Ishikawa (cell line): ENCODE measurements around the gene ARSB.

Source experiments
- CEBPB ChIP-seq: IDR thresholded peaks from 2 replicates; pipeline ENCODE4 v1.6.1; 2012
- CREB1 ChIP-seq: IDR thresholded peaks from 2 replicates; pipeline ENCODE4 v1.6.1; 2012; ENCODE audit warnings: low read depth
- EGR1 ChIP-seq: IDR thresholded peaks from 2 replicates; pipeline ENCODE4 v1.6.1; 2012
- EP300 ChIP-seq: IDR thresholded peaks from 2 replicates; pipeline ENCODE4 v1.6.1; 2012; ENCODE audit warnings: borderline replicate concordance
- FOXM1 ChIP-seq: IDR thresholded peaks from 2 replicates; pipeline ENCODE4 v1.6.1; 2012; ENCODE audit warnings: low read depth, borderline replicate concordance
- MAX ChIP-seq: IDR thresholded peaks from 2 replicates; pipeline ENCODE4 v1.6.1; 2012
- NFIC ChIP-seq: IDR thresholded peaks from 2 replicates; pipeline ENCODE4 v1.6.1; 2012
- RAD21 ChIP-seq: IDR thresholded peaks from 2 replicates; pipeline ENCODE4 v1.6.1; 2012; ENCODE audit warnings: low read depth
- TAF1 ChIP-seq: IDR thresholded peaks from 2 replicates; pipeline ENCODE4 v1.6.1; 2012; ENCODE audit warnings: low read depth, mild to moderate bottlenecking
- TCF12 ChIP-seq: IDR thresholded peaks from 2 replicates; pipeline ENCODE4 v1.6.1; 2012; ENCODE audit warnings: low read depth
- TEAD4 ChIP-seq: IDR thresholded peaks from 2 replicates; pipeline ENCODE4 v1.6.1; 2012
- YY1 ChIP-seq: IDR thresholded peaks from 2 replicates; pipeline ENCODE4 v1.6.1; 2012; ENCODE audit warnings: low read depth
- ZBTB7A ChIP-seq: IDR thresholded peaks from 2 replicates; pipeline ENCODE4 v1.6.1; 2012; ENCODE audit warnings: low read depth
- TF ChIP-seq, protein P1 (sequence below): IDR thresholded peaks from 2 replicates; pipeline ENCODE4 v1.6.1; 2012
- TF ChIP-seq, protein P2 (sequence below): IDR thresholded peaks from 2 replicates; pipeline ENCODE4 v1.6.1; 2012; ENCODE audit warnings: low read depth, mild to moderate bottlenecking

ARSB gene

DNA sequence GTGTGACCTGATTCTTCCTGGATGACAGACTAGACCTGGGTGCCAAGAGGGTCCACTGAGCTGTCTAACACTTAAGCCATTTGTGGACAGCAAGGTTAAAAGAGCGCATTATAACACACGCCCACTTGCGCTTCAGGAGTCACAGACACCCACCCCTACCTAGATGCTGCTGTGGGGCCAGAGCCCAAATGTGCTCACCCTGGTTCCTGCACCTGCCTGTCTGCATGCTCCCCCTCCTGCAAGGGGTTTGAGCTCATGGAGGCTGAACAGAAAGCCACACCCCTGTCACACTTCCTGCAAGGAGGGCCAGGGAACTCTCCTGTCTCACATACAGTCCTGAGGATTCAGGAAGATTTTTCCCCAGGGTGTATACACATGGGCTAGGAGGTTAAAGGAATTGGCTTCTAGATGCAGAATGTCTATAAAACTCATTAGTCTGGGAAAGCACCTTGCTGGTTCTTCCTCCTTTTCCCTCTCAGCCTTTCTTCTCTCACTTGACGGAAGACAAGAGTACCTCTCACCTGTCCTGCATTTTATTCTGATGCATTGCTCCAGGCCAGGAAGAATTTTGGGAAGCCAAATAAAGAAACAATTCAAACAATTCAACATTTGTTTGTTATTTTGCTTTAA lies 249.2 kb downstream of the ARSB start:
- TF ChIP-seq TEAD4: no peak
- no peak for TF ChIP-seq FOXM1
- no peak for TF ChIP-seq EP300
- TF ChIP-seq MAX: no peak
- no peak for TF ChIP-seq CEBPB
- TF ChIP-seq RAD21: no peak
- TF ChIP-seq TCF12: no peak
- no peak for TF ChIP-seq CREB1
- TF ChIP-seq EGR1: no peak
- TF ChIP-seq, protein P1, sequence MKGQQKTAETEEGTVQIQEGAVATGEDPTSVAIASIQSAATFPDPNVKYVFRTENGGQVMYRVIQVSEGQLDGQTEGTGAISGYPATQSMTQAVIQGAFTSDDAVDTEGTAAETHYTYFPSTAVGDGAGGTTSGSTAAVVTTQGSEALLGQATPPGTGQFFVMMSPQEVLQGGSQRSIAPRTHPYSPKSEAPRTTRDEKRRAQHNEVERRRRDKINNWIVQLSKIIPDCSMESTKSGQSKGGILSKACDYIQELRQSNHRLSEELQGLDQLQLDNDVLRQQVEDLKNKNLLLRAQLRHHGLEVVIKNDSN: no peak
- TF ChIP-seq NFIC: no peak
- TF ChIP-seq, protein P2, sequence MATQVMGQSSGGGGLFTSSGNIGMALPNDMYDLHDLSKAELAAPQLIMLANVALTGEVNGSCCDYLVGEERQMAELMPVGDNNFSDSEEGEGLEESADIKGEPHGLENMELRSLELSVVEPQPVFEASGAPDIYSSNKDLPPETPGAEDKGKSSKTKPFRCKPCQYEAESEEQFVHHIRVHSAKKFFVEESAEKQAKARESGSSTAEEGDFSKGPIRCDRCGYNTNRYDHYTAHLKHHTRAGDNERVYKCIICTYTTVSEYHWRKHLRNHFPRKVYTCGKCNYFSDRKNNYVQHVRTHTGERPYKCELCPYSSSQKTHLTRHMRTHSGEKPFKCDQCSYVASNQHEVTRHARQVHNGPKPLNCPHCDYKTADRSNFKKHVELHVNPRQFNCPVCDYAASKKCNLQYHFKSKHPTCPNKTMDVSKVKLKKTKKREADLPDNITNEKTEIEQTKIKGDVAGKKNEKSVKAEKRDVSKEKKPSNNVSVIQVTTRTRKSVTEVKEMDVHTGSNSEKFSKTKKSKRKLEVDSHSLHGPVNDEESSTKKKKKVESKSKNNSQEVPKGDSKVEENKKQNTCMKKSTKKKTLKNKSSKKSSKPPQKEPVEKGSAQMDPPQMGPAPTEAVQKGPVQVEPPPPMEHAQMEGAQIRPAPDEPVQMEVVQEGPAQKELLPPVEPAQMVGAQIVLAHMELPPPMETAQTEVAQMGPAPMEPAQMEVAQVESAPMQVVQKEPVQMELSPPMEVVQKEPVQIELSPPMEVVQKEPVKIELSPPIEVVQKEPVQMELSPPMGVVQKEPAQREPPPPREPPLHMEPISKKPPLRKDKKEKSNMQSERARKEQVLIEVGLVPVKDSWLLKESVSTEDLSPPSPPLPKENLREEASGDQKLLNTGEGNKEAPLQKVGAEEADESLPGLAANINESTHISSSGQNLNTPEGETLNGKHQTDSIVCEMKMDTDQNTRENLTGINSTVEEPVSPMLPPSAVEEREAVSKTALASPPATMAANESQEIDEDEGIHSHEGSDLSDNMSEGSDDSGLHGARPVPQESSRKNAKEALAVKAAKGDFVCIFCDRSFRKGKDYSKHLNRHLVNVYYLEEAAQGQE: no peak

GRCh38 chr5:78734950-78735349 lies 250.2 kb downstream of the ARSB start:
- TF ChIP-seq RAD21: no peak
- TF ChIP-seq NFIC: no peak
- no peak for TF ChIP-seq FOXM1
- TF ChIP-seq EGR1: no peak
- no peak for TF ChIP-seq MAX
- TF ChIP-seq, protein P1: no peak
- no peak for TF ChIP-seq TCF12
- TF ChIP-seq TAF1: no peak
- TF ChIP-seq TEAD4: no peak
- TF ChIP-seq CREB1: no peak
- TF ChIP-seq, protein P2: no peak
- no peak for TF ChIP-seq YY1
- TF ChIP-seq CEBPB: no peak
- no peak for TF ChIP-seq EP300
- no peak for TF ChIP-seq ZBTB7A

DNA sequence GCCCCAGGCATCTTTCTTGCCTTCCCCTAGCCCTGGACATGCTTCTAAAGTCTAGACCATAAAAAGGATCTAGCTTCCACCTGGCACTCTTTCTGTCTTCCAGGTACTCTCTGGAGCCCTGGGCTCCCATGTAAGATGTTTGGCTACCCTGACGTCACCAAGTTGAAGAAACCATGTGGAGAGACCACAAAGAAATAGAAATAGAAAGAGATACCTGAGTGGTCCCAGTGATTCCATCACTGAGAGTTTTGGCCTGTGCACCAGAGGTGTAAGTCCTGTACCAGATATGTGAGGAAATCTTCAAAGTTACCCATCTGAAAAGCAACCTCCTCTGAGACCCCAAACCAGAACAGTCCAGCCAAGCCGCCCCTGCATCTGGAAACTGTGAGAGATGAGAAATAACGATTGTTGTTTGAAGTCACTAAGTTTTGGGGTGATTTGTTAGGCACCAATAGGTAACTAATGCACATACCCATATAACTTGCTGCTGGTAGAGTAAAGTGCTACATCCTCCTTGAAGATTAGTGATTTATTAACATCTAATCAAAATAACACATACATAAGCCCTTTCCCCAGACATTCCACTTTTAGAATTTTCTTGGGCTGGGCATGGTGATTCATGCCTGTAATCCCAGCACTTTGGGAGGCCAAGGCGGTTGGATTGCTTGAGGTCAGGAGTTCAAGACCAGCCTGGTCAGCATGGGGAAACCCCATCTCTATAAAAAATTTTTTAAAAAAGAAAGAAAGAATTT lies 250.8 kb downstream of the ARSB start:
- TF ChIP-seq TAF1 (no peak), TCF12 (no peak), ZBTB7A (no peak), EP300 (no peak), CEBPB (no peak), CREB1 (no peak), EGR1 (no peak), YY1 (no peak), TEAD4 (no peak), MAX (no peak), RAD21 (no peak), FOXM1 (no peak)
- TF ChIP-seq, protein P1: no peak

DNA sequence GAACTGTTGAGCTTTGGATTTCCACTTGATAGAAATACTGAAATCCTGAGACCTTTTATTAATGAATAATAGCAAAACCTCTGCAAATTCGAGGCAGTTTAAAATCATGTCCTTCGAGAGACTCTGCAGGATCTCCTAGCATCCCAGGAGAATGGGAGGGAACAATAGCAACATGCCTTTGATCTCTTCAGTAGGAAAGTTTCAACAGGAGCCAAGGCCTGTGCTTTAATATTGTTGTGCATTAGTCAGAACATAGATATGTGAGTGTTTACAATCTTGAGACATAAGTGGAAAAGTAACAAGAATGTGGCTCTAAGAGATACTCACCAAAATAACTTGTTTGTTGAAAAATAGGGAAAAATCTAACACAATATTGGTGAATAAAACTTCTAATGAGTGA lies 253.2 kb downstream of the ARSB start:
- TF ChIP-seq EP300 (no peak), CEBPB (no peak)

DNA sequence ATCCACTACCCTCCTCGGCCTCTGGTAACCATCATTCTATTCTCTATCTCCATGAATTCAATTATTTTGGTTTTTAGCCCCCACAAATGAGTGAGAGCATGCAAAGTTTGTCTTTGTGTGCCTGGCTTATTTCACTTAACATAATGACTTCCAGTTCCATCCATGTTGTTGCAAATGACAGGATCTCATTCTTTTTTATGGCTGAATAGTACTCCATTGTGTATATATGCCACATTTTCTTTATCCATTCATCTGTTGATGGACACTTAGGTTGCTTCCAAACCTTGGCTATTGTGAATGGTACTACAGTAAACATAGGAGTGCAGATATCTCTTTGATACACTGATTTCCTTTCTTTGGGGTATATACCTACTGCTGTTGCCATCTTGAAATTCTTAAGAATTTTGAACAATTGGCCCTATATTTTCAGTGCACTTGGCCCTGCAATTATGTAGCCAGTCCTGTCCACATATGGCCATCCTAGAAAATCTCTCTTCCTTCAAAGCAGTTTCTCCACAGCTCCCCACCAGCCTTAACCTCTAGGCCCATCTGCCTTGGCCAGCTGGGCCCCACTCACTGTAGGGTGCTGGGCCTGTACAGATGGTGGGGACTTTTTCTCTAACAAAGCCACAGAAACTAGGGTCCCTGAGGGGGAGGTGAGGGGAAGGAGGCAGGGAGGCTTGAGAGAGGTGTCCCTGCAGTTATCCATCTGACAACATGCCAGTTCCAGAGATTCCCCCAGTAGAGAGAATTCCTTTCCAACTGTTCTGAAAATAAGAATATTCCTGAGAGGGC lies 254.6 kb downstream of the ARSB start:
- TF ChIP-seq, protein P2: no peak
- TF ChIP-seq EGR1 (no peak), CREB1 (no peak), EP300 (no peak), RAD21 (no peak), MAX (no peak)
- TF ChIP-seq, protein P1: no peak
